ENCODE results near the gene FER1L5.

FER1L5 gene

GRCh38 chr2:96734880-96735583, 92.5 kb downstream of the FER1L5 start:
- no peaks in the 10 kb centered on the region for H3K9me3 ChIP-seq (ENCODE audit: insufficient read depth, low read depth, low read length)
- H3K9me2 ChIP-seq (replicated peaks; ENCODE audit: low read depth, low read length), result no peaks in the 10 kb centered on the region
- no peaks in the 10 kb centered on the region for H3F3A ChIP-seq (ENCODE audit: low read depth)
- peaks cover 13% of the 10 kb centered on the region for H3K79me2 ChIP-seq (ENCODE audit: insufficient read depth, low read length)
- H3K36me3 ChIP-seq (ENCODE audit: insufficient read depth, low read length), result peaks cover 24% of the 10 kb centered on the region; the same call in 1 of the 2 replicates
- H3K4me3 ChIP-seq (ENCODE audit: low read length, poor library complexity, severe bottlenecking), result no peak overlapping the region
- peaks cover 10% of the 10 kb centered on the region for H4K20me1 ChIP-seq (ENCODE audit: insufficient read depth, low read length, poor library complexity, severe bottlenecking)
- peaks cover 11% of the 10 kb centered on the region for H3K4me1 ChIP-seq (ENCODE audit: insufficient read depth, low read length, poor library complexity, severe bottlenecking)
- no peak overlapping the region for H2AFZ ChIP-seq (ENCODE audit: low read length)
- no peaks in the 10 kb centered on the region for H3K27me3 ChIP-seq (ENCODE audit: insufficient read depth, low read length, poor library complexity, severe bottlenecking)
- no peak overlapping the region for H3K4me2 ChIP-seq (ENCODE audit: low read depth, low read length, poor library complexity, severe bottlenecking)
- TF ChIP-seq CTCF (conservative IDR thresholded peaks at IDR 0.05; ENCODE audit: low read length), result no peak
- no peak for TF ChIP-seq EZH2phosphoT487 (IDR thresholded peaks at IDR 0.05; ENCODE audit: borderline replicate concordance)
- H3K9ac ChIP-seq (ENCODE audit: low read depth, low read length, poor library complexity, severe bottlenecking), result no peak overlapping the region

- Histone ChIP-seq H3K9me2 (replicated peaks; ENCODE audit: low read depth, low read length) (no peaks in the 10 kb centered on the region), H2AFZ (ENCODE audit: low read length) (no peak overlapping the region), H3K4me1 (ENCODE audit: insufficient read depth, low read length, poor library complexity, severe bottlenecking) (peaks cover 15% of the 10 kb centered on the region), H3K79me2 (ENCODE audit: insufficient read depth, low read length) (peaks cover 13% of the 10 kb centered on the region), H3K9me3 (ENCODE audit: insufficient read depth, low read depth, low read length) (no peaks in the 10 kb centered on the region), H3K4me2 (ENCODE audit: low read depth, low read length, poor library complexity, severe bottlenecking) (peak overlapping the region; percentile 58), H3K9ac (ENCODE audit: low read depth, low read length, poor library complexity, severe bottlenecking) (no peak overlapping the region), H3K4me3 (ENCODE audit: low read length, poor library complexity, severe bottlenecking) (no peak overlapping the region), H3K27me3 (ENCODE audit: insufficient read depth, low read length, poor library complexity, severe bottlenecking) (no peaks in the 10 kb centered on the region), H3F3A (ENCODE audit: low read depth) (no peaks in the 10 kb centered on the region), H4K20me1 (ENCODE audit: insufficient read depth, low read length, poor library complexity, severe bottlenecking) (peaks cover 10% of the 10 kb centered on the region), H3K36me3 (ENCODE audit: insufficient read depth, low read length) (peaks cover 19% of the 10 kb centered on the region; the same call in 1 of the 2 replicates)
- TF ChIP-seq EZH2phosphoT487 (IDR thresholded peaks at IDR 0.05; ENCODE audit: borderline replicate concordance), result no peak
- TF ChIP-seq CTCF (conservative IDR thresholded peaks at IDR 0.05; ENCODE audit: low read length), result no peak
These were observed 94.7 kb downstream of the FER1L5 start for GRCh38 chr2:96737251-96737650.

GRCh38 chr2:96737831-96738230, 95.3 kb downstream of the FER1L5 start:
- H3K79me2 ChIP-seq (ENCODE audit: insufficient read depth, low read length), result peaks cover 13% of the 10 kb centered on the region
- H4K20me1 ChIP-seq (ENCODE audit: insufficient read depth, low read length, poor library complexity, severe bottlenecking), result peaks cover 10% of the 10 kb centered on the region
- no peaks in the 10 kb centered on the region for H3K9me2 ChIP-seq (replicated peaks; ENCODE audit: low read depth, low read length)
- H3K9me3 ChIP-seq (ENCODE audit: insufficient read depth, low read depth, low read length), result no peaks in the 10 kb centered on the region
- no peak for TF ChIP-seq CTCF (conservative IDR thresholded peaks at IDR 0.05; ENCODE audit: low read length)
- no peak for TF ChIP-seq EZH2phosphoT487 (IDR thresholded peaks at IDR 0.05; ENCODE audit: borderline replicate concordance)
- H2AFZ ChIP-seq (ENCODE audit: low read length), result no peak overlapping the region
- H3K9ac ChIP-seq (ENCODE audit: low read depth, low read length, poor library complexity, severe bottlenecking), result no peak overlapping the region
- peak overlapping the region; percentile 36 for H3K4me3 ChIP-seq (ENCODE audit: low read length, poor library complexity, severe bottlenecking)
- H3K4me2 ChIP-seq (ENCODE audit: low read depth, low read length, poor library complexity, severe bottlenecking), result peak overlapping the region; percentile 58
- H3F3A ChIP-seq (ENCODE audit: low read depth), result no peaks in the 10 kb centered on the region
- H3K27me3 ChIP-seq (ENCODE audit: insufficient read depth, low read length, poor library complexity, severe bottlenecking), result no peaks in the 10 kb centered on the region
- peaks cover 16% of the 10 kb centered on the region; the same call in 1 of the 2 replicates for H3K36me3 ChIP-seq (ENCODE audit: insufficient read depth, low read length)
- H3K4me1 ChIP-seq (ENCODE audit: insufficient read depth, low read length, poor library complexity, severe bottlenecking), result peaks cover 15% of the 10 kb centered on the region

Data from Loucy (cell line).